Heart left ventricle (tissue), 16 donors: ENCODE results near the gene WNT5A. TPM values are rescaled to one million over a fixed set of nuclear protein-coding genes. Genes with fewer than 3 reads are reported as not detected.
A peak's percentile ranks its signal among the peaks of the same experiment; 100 is the strongest.

Experiments
- ATAC-seq, 4 donors: fragments of 200-7000 bp; cut with Tn5 transposase; one replicate each; pipeline ENCODE4 v1.9.1; 2020 to 2022; ENCODE audit warnings: moderate library complexity in 4 of 4, mild to moderate bottlenecking in 3 of 4, moderate number of reproducible peaks in 1 of 4
- DNase-seq, 5 donors: peaks; one replicate each; pipeline ENCODE4 v3.0.0-alpha.2; 2020
- H3K27ac ChIP-seq, 12 donors: fragments of 200-600 bp; sonication (generic) in 4 of 12; one replicate each; pipeline versions ENCODE4 v1.5.0 to v1.8.0; 2016 to 2022; ENCODE audit warnings: mild to moderate bottlenecking in 2 of 12
- H3K27me3 ChIP-seq, 9 donors: fragments of 200-600 bp; sonication (generic) in 2 of 9; one replicate each; pipeline versions ENCODE4 v1.5.1 to v1.8.0; 2016 to 2022; ENCODE audit warnings: mild to moderate bottlenecking in 3 of 9
- H3K36me3 ChIP-seq, 9 donors: fragments of 200-600 bp; sonication (generic) in 2 of 9; one replicate each; pipeline versions ENCODE4 v1.5.0 to v1.8.0; 2018 to 2022; ENCODE audit warnings: mild to moderate bottlenecking in 2 of 9
- H3K4me1 ChIP-seq, 12 donors: fragments of 200-600 bp; sonication (generic) in 4 of 12; one replicate each; pipeline versions ENCODE4 v1.5.0 to v1.8.0; 2016 to 2022; ENCODE audit warnings: mild to moderate bottlenecking in 3 of 12
- H3K4me3 ChIP-seq, 12 donors: fragments of 200-600 bp; sonication (generic) in 4 of 12; one replicate each; pipeline versions ENCODE4 v1.5.0 to v1.8.0; 2017 to 2022; ENCODE audit warnings: mild to moderate bottlenecking in 9 of 12, moderate library complexity in 4 of 12
- H3K9me3 ChIP-seq, 12 donors: fragments of 200-600 bp; sonication (generic) in 4 of 12; one replicate each; pipeline versions ENCODE4 v1.5.0 to v1.8.0; 2016 to 2022; ENCODE audit warnings: mild to moderate bottlenecking in 1 of 12
- CTCF ChIP-seq, 12 donors: fragments of 200-600 bp; sonication (generic) in 4 of 12; IDR thresholded peaks; one replicate each; pipeline versions ENCODE4 v1.5.0 to v1.8.0; 2018 to 2022; ENCODE audit warnings: antibody characterized with exemption in 12 of 12, mild to moderate bottlenecking in 5 of 12
- POLR2A ChIP-seq, 2 donors: fragments of 450-650 bp; IDR thresholded peaks; one replicate each; pipeline ENCODE4 v1.6.1; 2017; ENCODE audit warnings: antibody characterized with exemption in 2 of 2, mild to moderate bottlenecking in 2 of 2, moderate library complexity in 2 of 2
- WGBS, 4 donors: extraction: QIAGEN DNeasy Blood & Tissue Kit in 2 of 4; methylation state at CpG; one replicate each; pipeline versions ENCODE4 v1.1.5 to v1.1.7; 2013 to 2018; 5-methylcytosine and 5-hydroxymethylcytosine counted together
- intact Hi-C, 10 donors: fragments of 100-400 bp; cut with DNase I; formaldehyde crosslinking; loops; one replicate each; pipeline versions ENCODE4 v1.11.1 to v1.14.2; 2022
- polyA plus RNA-seq, 2 donors: library from polyadenylated mRNA; stranded (reverse); fragments of 200-250 nt; gene quantifications; one replicate each; pipeline ENCODE4 v1.2.3, GENCODE V29; 2013
- total RNA-seq, 9 donors: library from RNA; depleted of rRNA in 2 of 9; stranded (reverse); fragments of >200 nt in 2 of 9; fragmentation: NEBNext Ultra II Directional in 3 of 9; extraction: Animal tissue kit (Norgen Biotek cat#: 25700) in 3 of 9; gene quantifications; one replicate each; pipeline versions ENCODE4 v1.1.0 to v1.2.4, GENCODE V29; 2016 to 2023
- donor health status: ischemic (EF 13 %, LVEDD 7.1; RV severe dilation, severe dysfunction).
- donor health status: healthy with polysubstance abuse.
- donor health status: DM: no; HTN: yes; CAD: no.
- donor health status: DM: no; HTN: no; CAD: no.
- donor health status: ischemic (EF 25% LVEDD 6.9; RV normal size, moderate dysfunction).
- donor health status: ischemic (EF 25% LVEDD 5.7; RV mildly dilated, moderate dysfunction).
- donor health status: healthy.
- donor health status: DM: yes; HTN: yes; CAD: no.
- donor health status: ischemic (EF 35%, LVEDD 5.7; RV mildly dilated, moderate dysfunction).
- donor health status: nonischemic (EF 11% LVEDD 7.7; RV severe dilation, severe dysfunction).
- donor health status: DM: yes; HTN: yes; CAD: no.
- donor health status: PGD.
- donor health status: ischemic (EF 29% LVEDD 5.4; RV normal size, mild dysfunction).
- donor health status: nonischemic (EF 23%, LVEDD 6.1; RV moderate dilation, normal function).

WNT5A gene
- total and polyA plus RNA-seq, 11 donors: 0.35 to 7.4 (median 3.2) TPM

DNA sequence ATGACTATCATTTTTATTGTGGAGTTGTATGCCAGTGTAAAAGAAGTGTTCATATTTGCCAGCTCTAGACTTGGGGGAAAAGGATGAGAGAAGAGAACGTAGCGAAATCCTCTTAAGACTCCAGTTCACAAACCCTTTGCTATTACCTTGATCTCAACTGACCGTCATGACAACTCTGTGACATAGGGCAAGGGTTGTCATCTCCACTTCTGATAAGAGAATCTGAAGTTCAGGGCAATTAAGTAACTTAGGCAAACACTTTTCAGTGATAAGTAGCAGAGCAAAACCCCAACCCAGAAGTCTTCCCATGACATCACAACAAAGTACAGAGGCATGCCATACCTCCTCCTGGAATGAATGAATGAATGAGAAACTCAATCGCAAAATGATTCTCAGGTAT is 40.3 kb upstream of the WNT5A start:
- H3K4me3 ChIP-seq: no peak overlapping the region
- TF ChIP-seq CTCF (IDR thresholded peaks at IDR 0.05) (no peak), POLR2A (IDR thresholded peaks at IDR 0.05) (no peak)
- no peaks in the 10 kb centered on the region for H3K4me1 ChIP-seq
- H3K27me3 ChIP-seq: peaks cover 0 to 8% (median 0%) of the 10 kb centered on the region in 9 donors
- no peaks in the 10 kb centered on the region for H3K36me3 ChIP-seq
- WGBS, 4 donors: 86 to 92% (median 89%) methylated on average over 4 of the region's 4 CpGs
- no peak overlapping the region for H3K27ac ChIP-seq
- intact Hi-C loops: loop anchor here in 1 of 10 donors (10.0 kb wide), 1 partner anchor 197 kb away; no protein-coding TSS in a partner anchor
- no peaks in the 10 kb centered on the region for H3K9me3 ChIP-seq
- ATAC-seq (no peak), DNase-seq (no peak)

DNA sequence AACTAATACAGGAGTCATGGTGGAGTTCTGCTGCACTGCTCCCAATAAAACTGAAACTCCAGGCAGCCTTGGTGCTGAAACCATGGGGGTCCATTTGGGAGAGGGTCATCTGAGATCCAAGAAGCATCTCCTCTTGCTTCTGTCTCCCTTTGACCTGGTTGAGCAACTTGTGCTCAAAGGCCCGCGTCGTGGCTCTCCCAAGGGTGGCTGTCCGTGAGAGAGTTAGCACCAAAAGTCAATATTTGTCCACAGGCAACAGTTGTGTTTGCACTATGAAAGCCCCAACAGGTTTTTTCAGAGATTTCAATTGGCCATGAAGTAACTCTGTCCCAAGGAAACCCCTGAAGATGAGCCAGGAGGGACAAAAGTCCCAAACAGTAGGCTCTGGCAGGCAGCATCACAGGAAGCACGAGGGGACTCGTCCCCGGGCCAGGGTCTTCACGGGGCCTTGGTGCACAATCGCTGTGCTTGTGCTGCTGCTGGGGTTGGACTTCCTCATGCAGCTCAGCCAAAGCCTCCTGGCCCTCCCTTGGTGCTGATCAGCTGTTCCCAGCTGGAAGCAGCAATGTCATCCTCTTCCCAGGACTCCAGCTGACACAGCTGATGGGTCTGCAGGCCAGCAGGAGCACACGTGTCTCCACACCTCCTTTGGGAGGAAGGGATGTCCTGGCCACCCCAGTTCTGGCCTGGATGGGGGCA is 39.4 kb upstream of the WNT5A start:
- no peak overlapping the region for H3K27ac ChIP-seq
- H3K4me3 ChIP-seq: no peak overlapping the region
- intact Hi-C loops: loop anchor here in 1 of 10 donors (10.0 kb wide), 1 partner anchor 198 kb away; no protein-coding TSS in a partner anchor
- H3K36me3 ChIP-seq: no peaks in the 10 kb centered on the region
- no peaks in the 10 kb centered on the region for H3K4me1 ChIP-seq
- peak in 2 of 4 donors; percentile 7 to 45 for ATAC-seq
- no peak for DNase-seq
- 61 to 87% (median 74%) methylated on average over 10 of the region's 10 CpGs for WGBS, 4 donors
- no peaks in the 10 kb centered on the region for H3K9me3 ChIP-seq
- H3K27me3 ChIP-seq: peaks cover 0 to 8% (median 0%) of the 10 kb centered on the region in 9 donors
- TF ChIP-seq POLR2A (IDR thresholded peaks at IDR 0.05): no peak
- no peak for TF ChIP-seq CTCF (IDR thresholded peaks at IDR 0.05)

- no peaks in the 10 kb centered on the region for H3K36me3 ChIP-seq
- H3K4me3 ChIP-seq: no peak overlapping the region
- intact Hi-C loops: loop anchor here in 1 of 10 donors (10.0 kb wide), 1 partner anchor 199 kb away; no protein-coding TSS in a partner anchor
- H3K27ac ChIP-seq: no peak overlapping the region
- DNase-seq (no peak), ATAC-seq (no peak)
- WGBS, 4 donors: 86 to 92% (median 87%) methylated on average over 3 of the region's 3 CpGs
- no peaks in the 10 kb centered on the region for H3K4me1 ChIP-seq
- H3K9me3 ChIP-seq: no peaks in the 10 kb centered on the region
- TF ChIP-seq CTCF (IDR thresholded peaks at IDR 0.05) (no peak), POLR2A (IDR thresholded peaks at IDR 0.05) (no peak)
- peaks cover 0 to 8% (median 0%) of the 10 kb centered on the region in 9 donors for H3K27me3 ChIP-seq
Measured at GRCh38 chr3:55525436-55525835, 38.3 kb upstream of the WNT5A start.

DNA sequence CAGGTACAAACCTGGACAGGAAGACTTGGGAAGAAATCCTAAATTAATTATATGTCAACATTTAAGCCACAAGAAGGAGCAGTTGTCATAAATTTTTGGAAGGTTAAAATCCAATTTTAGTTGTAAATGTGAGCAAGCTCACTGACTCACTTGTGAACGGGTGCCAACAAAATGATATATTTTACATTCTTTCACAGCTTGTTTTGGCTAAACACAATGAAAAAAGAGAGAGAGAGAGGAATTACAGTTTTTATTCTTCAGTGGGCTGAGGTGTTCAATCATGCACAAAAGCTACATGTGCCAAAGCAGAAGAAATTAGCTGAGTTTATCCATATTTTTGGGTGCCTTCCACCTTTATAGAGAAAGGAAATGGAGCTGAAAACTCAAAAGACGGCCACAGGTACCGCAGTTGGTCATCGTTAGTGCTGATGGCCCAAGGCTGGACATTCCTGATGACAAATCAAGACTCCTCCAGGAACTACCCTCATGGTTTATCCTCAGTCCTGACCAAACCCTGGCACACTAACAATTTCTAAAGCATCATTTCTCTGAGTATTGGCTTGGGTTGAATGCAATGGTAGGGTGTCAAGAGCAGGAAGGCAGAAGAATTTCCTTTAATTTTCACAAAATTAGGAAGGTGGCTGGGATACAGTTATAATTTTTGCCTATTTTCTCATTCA is 37.6 kb upstream of the WNT5A start:
- Histone ChIP-seq H3K27ac (no peak overlapping the region), H3K4me3 (no peak overlapping the region), H3K9me3 (no peaks in the 10 kb centered on the region), H3K36me3 (no peaks in the 10 kb centered on the region), H3K4me1 (no peaks in the 10 kb centered on the region), H3K27me3 (peaks cover 0 to 8% (median 0%) of the 10 kb centered on the region in 9 donors)
- no peak for TF ChIP-seq POLR2A (IDR thresholded peaks at IDR 0.05)
- TF ChIP-seq CTCF (IDR thresholded peaks at IDR 0.05): no peak
- intact Hi-C loops: loop anchor here in 1 of 10 donors (10.0 kb wide), 1 partner anchor 200 kb away; no protein-coding TSS in a partner anchor
- 88 to 91% (median 90%) methylated on average over 4 of the region's 4 CpGs for WGBS, 4 donors
- DNase-seq: no peak
- no peak for ATAC-seq
